ENCODE results near the gene MEGF6.

DNA sequence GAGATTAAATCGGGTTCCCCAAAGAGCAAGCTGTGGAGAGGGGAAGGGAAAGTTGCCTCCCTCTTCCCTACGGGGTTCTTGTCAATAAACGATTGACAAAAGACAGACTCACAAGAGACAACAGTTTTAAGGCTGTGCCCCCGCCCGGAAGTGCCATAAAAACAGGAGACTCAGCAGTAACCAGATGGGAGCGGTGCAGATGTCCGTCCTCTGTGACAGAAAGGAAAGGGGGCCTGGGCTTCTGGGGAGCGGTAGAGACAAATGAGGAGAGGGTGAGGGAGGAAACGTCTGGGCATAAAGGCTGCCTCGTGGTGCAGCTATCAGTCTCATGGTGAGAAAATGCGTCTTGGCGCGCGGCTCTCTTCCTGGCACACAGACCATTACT, 46.9 kb upstream of the MEGF6 start:
- TF ChIP-seq CTCF (IDR thresholded peaks at IDR 0.05): no peak
- no peak for TF ChIP-seq ZFX (IDR thresholded peaks at IDR 0.05; ENCODE audit: borderline replicate concordance)
